Measurements from ENCODE around the gene SLC40A1. TPM values are rescaled to one million over a fixed set of nuclear protein-coding genes. Genes with fewer than 3 reads are reported as not detected.
A peak's percentile ranks its signal among the peaks of the same experiment; 100 is the strongest.

Gene SLC40A1
- total RNA-seq, 1 experiment from 2014 or later: 1.7 TPM

DNA sequence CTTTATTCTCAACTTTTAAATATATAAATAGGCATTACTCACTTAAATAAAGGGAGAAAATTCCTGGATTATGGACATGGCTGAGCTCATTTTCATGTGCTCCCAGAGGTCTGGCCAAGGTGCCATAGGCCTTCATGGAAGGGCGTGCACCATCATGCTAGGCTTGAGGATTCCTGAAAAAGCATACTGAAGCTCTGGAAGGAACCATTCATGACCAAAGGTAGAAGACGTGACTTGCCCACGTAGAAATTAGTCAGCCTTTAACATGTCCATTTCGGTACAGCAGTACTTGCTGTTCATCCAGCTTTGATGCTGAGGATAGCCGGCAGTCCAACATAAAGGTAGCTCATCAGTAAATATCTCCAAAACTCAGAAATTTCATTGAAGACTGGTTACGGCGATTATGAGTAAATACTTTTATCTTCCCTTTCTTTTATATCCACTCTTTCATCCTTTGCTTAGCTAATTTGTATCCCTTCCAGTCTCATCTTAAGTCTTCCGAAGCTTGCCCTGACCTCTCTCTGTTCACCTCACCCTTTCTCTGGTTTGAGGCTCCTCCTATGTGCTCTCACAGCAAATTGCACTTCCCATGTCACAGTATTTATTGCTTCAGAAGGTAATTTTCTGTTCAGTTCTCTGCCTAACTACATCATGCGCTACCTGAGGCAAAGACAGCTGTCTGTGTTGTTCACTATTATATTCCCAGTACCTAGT lies 48.4 kb upstream of the SLC40A1 start:
- BruUV-seq (replicated peaks): no TSS peak
- no peak for ATAC-seq
- Histone ChIP-seq H3K27ac (ENCODE audit: low read length) (no peak overlapping the region), H2AFZ (ENCODE audit: low read length) (no peak overlapping the region), H3K9me3 (ENCODE audit: low read length) (no peaks in the 10 kb centered on the region), H3K36me3 (ENCODE audit: low read depth, low read length) (no peaks in the 10 kb centered on the region), H3K4me2 (ENCODE audit: low read length) (no peak overlapping the region), H3K9ac (ENCODE audit: low read length) (no peak overlapping the region), H3F3A (ENCODE audit: low read length, unreplicated experiment) (no peaks in the 10 kb centered on the region), H4K20me1 (ENCODE audit: low read length) (no peaks in the 10 kb centered on the region), H3K9me2 (replicated peaks; ENCODE audit: low read length) (no peaks in the 10 kb centered on the region), H3K27me3 (ENCODE audit: low read length) (no peaks in the 10 kb centered on the region), H3K4me3 (ENCODE audit: low read length) (no peak overlapping the region), H3K79me2 (ENCODE audit: low read length) (no peaks in the 10 kb centered on the region), H3K4me1 (ENCODE audit: insufficient read depth, low read length) (peaks cover 14% of the 10 kb centered on the region)
- POLR2A ChIA-PET (ENCODE audit: unreplicated experiment): no interaction called here
- CTCF ChIA-PET: no interaction called here
- intact Hi-C loops (cut with micrococcal nuclease): loop anchor here (5.0 kb wide), 1 partner anchor 72 kb away; no protein-coding TSS in a partner anchor
- DNase-seq: no peak
- TF ChIP-seq EZH2phosphoT487 (IDR thresholded peaks at IDR 0.05; ENCODE audit: borderline replicate concordance, low read length) (no peak), EZH2 (IDR thresholded peaks at IDR 0.05; ENCODE audit: low read length, unreplicated experiment) (no peak)
- TF ChIP-seq, protein P1, sequence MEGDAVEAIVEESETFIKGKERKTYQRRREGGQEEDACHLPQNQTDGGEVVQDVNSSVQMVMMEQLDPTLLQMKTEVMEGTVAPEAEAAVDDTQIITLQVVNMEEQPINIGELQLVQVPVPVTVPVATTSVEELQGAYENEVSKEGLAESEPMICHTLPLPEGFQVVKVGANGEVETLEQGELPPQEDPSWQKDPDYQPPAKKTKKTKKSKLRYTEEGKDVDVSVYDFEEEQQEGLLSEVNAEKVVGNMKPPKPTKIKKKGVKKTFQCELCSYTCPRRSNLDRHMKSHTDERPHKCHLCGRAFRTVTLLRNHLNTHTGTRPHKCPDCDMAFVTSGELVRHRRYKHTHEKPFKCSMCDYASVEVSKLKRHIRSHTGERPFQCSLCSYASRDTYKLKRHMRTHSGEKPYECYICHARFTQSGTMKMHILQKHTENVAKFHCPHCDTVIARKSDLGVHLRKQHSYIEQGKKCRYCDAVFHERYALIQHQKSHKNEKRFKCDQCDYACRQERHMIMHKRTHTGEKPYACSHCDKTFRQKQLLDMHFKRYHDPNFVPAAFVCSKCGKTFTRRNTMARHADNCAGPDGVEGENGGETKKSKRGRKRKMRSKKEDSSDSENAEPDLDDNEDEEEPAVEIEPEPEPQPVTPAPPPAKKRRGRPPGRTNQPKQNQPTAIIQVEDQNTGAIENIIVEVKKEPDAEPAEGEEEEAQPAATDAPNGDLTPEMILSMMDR (conservative IDR thresholded peaks at IDR 0.05; ENCODE audit: low read depth, low read length): no peak; the same call in 1 of the 2 replicates

DNA sequence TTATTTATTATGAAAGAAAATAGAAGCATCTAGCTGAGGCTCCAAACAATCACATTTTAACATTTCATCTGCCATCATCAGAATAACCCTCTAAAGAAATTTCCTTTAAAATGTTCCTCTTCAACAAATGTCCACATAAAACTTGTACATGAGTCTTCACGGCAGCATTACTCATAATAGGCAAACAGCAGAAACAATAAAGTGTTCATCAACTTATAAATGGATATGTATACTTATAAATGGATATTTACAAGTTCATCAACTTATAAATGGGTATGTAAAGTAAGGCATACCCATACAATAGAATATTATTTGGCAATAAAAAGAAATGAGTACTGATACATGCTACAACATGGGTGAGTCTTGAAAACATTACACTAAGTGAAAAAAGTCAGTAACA lies 47.2 kb upstream of the SLC40A1 start:
- Histone ChIP-seq H3F3A (ENCODE audit: low read length, unreplicated experiment) (no peaks in the 10 kb centered on the region), H3K27ac (ENCODE audit: low read length) (no peak overlapping the region), H3K27me3 (ENCODE audit: low read length) (no peaks in the 10 kb centered on the region), H2AFZ (ENCODE audit: low read length) (no peak overlapping the region), H3K79me2 (ENCODE audit: low read length) (no peaks in the 10 kb centered on the region), H3K4me3 (ENCODE audit: low read length) (no peak overlapping the region), H3K36me3 (ENCODE audit: low read depth, low read length) (no peaks in the 10 kb centered on the region), H3K9me3 (ENCODE audit: low read length) (no peaks in the 10 kb centered on the region), H4K20me1 (ENCODE audit: low read length) (no peaks in the 10 kb centered on the region), H3K9me2 (replicated peaks; ENCODE audit: low read length) (no peaks in the 10 kb centered on the region), H3K4me1 (ENCODE audit: insufficient read depth, low read length) (peaks cover 14% of the 10 kb centered on the region), H3K4me2 (ENCODE audit: low read length) (no peak overlapping the region), H3K9ac (ENCODE audit: low read length) (no peak overlapping the region)
- no TSS peak for BruUV-seq (replicated peaks)
- ChIA-PET CTCF (no interaction called here), POLR2A (ENCODE audit: unreplicated experiment) (no interaction called here)
- TF ChIP-seq EZH2 (IDR thresholded peaks at IDR 0.05; ENCODE audit: low read length, unreplicated experiment) (no peak), EZH2phosphoT487 (IDR thresholded peaks at IDR 0.05; ENCODE audit: borderline replicate concordance, low read length) (no peak)
- TF ChIP-seq, protein P1 (conservative IDR thresholded peaks at IDR 0.05; ENCODE audit: low read depth, low read length): no peak
- DNase-seq (no peak), ATAC-seq (peak; percentile 60)
- intact Hi-C loops (cut with micrococcal nuclease): loop anchor here (5.0 kb wide), 1 partner anchor 70 kb away; no protein-coding TSS in a partner anchor

DNA sequence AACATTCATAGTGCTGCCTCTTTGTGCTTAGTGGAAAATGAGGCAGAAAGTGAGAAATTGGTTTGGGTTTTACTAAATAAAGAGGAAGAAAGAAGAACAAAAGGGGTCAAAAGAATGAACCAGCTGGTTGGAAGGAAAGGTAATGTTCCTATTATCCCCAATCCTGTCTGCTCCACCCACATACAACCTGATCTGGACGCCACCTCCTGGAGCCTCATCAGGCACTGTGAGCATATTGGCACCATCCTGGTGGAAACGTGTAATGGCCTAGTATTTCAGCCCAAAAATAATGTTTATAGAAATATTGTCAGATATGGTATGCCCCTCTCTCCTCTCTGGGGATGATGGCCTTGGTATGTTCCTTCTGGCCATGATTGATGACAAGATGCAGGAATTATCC lies 45.0 kb upstream of the SLC40A1 start:
- Histone ChIP-seq H3K9ac (ENCODE audit: low read length) (no peak overlapping the region), H3K27me3 (ENCODE audit: low read length) (no peaks in the 10 kb centered on the region), H3K4me3 (ENCODE audit: low read length) (no peak overlapping the region), H3K9me3 (ENCODE audit: low read length) (no peaks in the 10 kb centered on the region), H3K9me2 (replicated peaks; ENCODE audit: low read length) (no peaks in the 10 kb centered on the region), H4K20me1 (ENCODE audit: low read length) (no peaks in the 10 kb centered on the region), H2AFZ (ENCODE audit: low read length) (no peak overlapping the region), H3K36me3 (ENCODE audit: low read depth, low read length) (no peaks in the 10 kb centered on the region), H3K79me2 (ENCODE audit: low read length) (no peaks in the 10 kb centered on the region), H3K27ac (ENCODE audit: low read length) (no peak overlapping the region), H3K4me2 (ENCODE audit: low read length) (no peak overlapping the region), H3F3A (ENCODE audit: low read length, unreplicated experiment) (no peaks in the 10 kb centered on the region), H3K4me1 (ENCODE audit: insufficient read depth, low read length) (peaks cover 14% of the 10 kb centered on the region)
- ChIA-PET POLR2A (ENCODE audit: unreplicated experiment) (no interaction called here), CTCF (no interaction called here)
- ATAC-seq: no peak
- BruUV-seq (replicated peaks): no TSS peak
- DNase-seq: no peak
- intact Hi-C loops (cut with micrococcal nuclease): loop anchor here (5.0 kb wide), 1 partner anchor 68 kb away; no protein-coding TSS in a partner anchor
- TF ChIP-seq, protein P1 (conservative IDR thresholded peaks at IDR 0.05; ENCODE audit: low read depth, low read length): no peak
- TF ChIP-seq EZH2 (IDR thresholded peaks at IDR 0.05; ENCODE audit: low read length, unreplicated experiment): no peak
- TF ChIP-seq EZH2phosphoT487 (IDR thresholded peaks at IDR 0.05; ENCODE audit: borderline replicate concordance, low read length): no peak

Data from PC-3 (cell line).